Fibroblast of mammary gland (primary cell): ENCODE measurements around the gene TMIGD3.

Experiments
- DNase-seq: peaks from one replicate; pipeline ENCODE4 v3.0.0-alpha.2; 2010; ENCODE audit warnings: low read depth
- H3K4me3 ChIP-seq: 2 replicates; pipeline ENCODE4 v1.5.1; 2011; ENCODE audit warnings: low read depth, mild to moderate bottlenecking, low read length, moderate library complexity; ENCODE audit not compliant: control insufficient read depth
- CTCF ChIP-seq: conservative IDR thresholded peaks from 2 replicates; pipeline ENCODE4 v1.5.1; 2011; ENCODE audit warnings: low read depth, low read length, inconsistent platforms; ENCODE audit not compliant: control insufficient read depth, insufficient read depth

TMIGD3 gene

GRCh38 chr1:111476761-111477309, 26.6 kb downstream of the TMIGD3 start:
- no peak for TF ChIP-seq CTCF
- no peak overlapping the region for H3K4me3 ChIP-seq
- no peak for DNase-seq

DNA sequence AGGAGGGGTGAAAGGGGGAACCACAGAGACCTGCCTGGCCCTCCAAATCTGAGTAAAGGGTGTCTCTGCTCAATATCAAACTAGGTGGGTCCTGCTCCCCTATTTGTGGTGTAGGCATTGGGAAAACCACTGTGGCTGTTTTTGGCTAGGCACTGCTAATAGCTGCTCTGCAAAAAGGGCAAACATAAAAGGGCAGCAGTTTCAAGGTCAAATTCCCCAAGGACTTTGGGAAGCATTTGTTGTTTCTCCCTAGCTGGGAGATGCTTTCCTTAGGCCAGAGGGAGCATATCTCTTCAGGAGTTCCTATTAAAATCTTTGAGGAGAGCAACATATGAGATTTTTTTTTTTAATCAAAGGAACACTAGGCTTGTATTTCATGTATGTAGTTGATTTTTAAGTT, 27.2 kb downstream of the TMIGD3 start:
- DNase-seq: no peak
- H3K4me3 ChIP-seq: no peak overlapping the region
- TF ChIP-seq CTCF: no peak

GRCh38 chr1:111475701-111476100, 27.7 kb downstream of the TMIGD3 start:
- H3K4me3 ChIP-seq: no peak overlapping the region
- no peak for DNase-seq
- TF ChIP-seq CTCF: no peak

- DNase-seq: no peak
- no peak for TF ChIP-seq CTCF
- H3K4me3 ChIP-seq: no peak overlapping the region
Observed at GRCh38 chr1:111474521-111474920, 28.9 kb downstream of the TMIGD3 start.

- H3K4me3 ChIP-seq: no peak overlapping the region
- DNase-seq: no peak
- TF ChIP-seq CTCF: no peak
Observed at GRCh38 chr1:111474106-111474505, 29.3 kb downstream of the TMIGD3 start.

DNA sequence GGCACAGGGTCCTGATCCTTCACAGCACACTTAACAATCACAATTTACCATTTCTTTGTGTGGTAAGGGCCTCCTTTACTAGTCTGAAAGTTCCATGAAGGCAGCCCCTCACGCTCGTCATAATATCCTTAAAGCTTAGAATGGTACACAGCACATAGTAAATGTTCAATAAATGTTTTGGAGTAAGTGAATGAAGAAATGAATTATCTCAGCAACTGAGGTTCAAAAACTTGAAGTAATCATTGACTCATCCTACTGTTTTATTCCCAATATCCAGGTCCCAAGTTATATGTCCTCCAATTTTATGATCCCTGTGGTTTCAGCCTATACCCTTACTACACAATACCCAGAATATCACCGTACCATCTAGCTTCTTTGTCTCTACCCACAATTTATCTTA, 31.9 kb downstream of the TMIGD3 start:
- no peak for DNase-seq
- no peak for TF ChIP-seq CTCF
- H3K4me3 ChIP-seq: no peak overlapping the region

DNA sequence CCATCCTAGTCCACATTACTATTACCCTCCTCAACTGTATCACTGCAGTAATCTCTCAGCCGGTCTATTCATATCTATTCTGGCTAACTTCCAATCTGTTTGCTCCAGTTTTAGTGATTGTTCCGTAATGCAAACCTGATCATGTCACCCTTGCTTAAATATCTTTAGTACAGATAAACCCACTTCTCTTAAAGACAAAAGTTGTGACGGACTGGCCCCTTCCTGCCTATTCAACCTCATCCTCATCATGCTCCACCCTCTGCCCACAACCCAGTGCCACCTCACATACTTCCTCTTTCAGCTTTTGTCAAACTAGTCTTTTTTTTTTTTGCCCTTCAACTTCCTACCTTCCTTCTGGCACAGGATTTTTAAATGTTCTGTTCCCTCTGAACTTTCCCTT, 32.4 kb downstream of the TMIGD3 start:
- H3K4me3 ChIP-seq: no peak overlapping the region
- no peak for TF ChIP-seq CTCF
- no peak for DNase-seq
